Spinal cord (tissue), 10 donors: ENCODE data around the gene MAGEA9B. TPM values are rescaled to one million over a fixed set of nuclear protein-coding genes. Genes with fewer than 3 reads are reported as not detected.
"Not testable (repeated sequence)": the region's sequence is repeated elsewhere in the genome, so short reads cannot be mapped to it uniquely, and the experiment has no call there.

Experiments used
- DNase-seq, 6 donors: peaks; one replicate each; pipeline versions ENCODE4 v3.0.0 to v3.0.0-alpha.2; 2013 to 2015; ENCODE audit warnings: low spot score in 6 of 6, low read depth in 4 of 6
- H3K27ac ChIP-seq: one replicate; pipeline ENCODE4 v1.5.1; 2013; ENCODE audit warnings: low read depth, low read length, control low read depth
- H3K27me3 ChIP-seq: one replicate; pipeline ENCODE4 v1.6.1; 2013; ENCODE audit warnings: low read length; ENCODE audit not compliant: control insufficient read depth, insufficient read depth
- H3K36me3 ChIP-seq: one replicate; pipeline ENCODE4 v1.6.1; 2013; ENCODE audit warnings: low read length; ENCODE audit not compliant: control insufficient read depth, insufficient read depth
- H3K4me1 ChIP-seq: one replicate; pipeline ENCODE4 v1.6.1; 2013; ENCODE audit warnings: low read length; ENCODE audit not compliant: control insufficient read depth, insufficient read depth
- H3K4me3 ChIP-seq: one replicate; pipeline ENCODE4 v1.5.1; 2013; ENCODE audit warnings: low read depth, low read length, control low read depth
- H3K9me3 ChIP-seq: one replicate; pipeline ENCODE4 v1.6.1; 2013; ENCODE audit warnings: low read length; ENCODE audit not compliant: control insufficient read depth, insufficient read depth
- WGBS: methylation state at CpG from one replicate; pipeline ENCODE4 v1.1.5; 2013; ENCODE audit warnings: missing lambda C conversion rate; ENCODE audit not compliant: insufficient coverage; 5-methylcytosine and 5-hydroxymethylcytosine counted together
- polyA plus RNA-seq, 2 donors: library from polyadenylated mRNA; unstranded; fragments of 120-200 nt; gene quantifications; one replicate each; pipeline ENCODE4 v1.2.1, GENCODE V29; 2013; ENCODE audit not compliant: insufficient read length in 2 of 2
- total RNA-seq, 2 donors: library from RNA; depleted of rRNA in 1 of 2; stranded (reverse); fragments of 120-200 nt in 1 of 2; fragments of >200 nt in 1 of 2; gene quantifications; one replicate each; pipeline versions ENCODE4 v1.2.3 to v1.2.4, GENCODE V29; 2013 to 2014
- donor health status: healthy.

The MAGEA9B gene
- total and polyA plus RNA-seq, 4 donors = not detected

GRCh38 chrX:149573456-149573855 is 13.8 kb downstream of the MAGEA9B start:
- H3K27me3 ChIP-seq, H3K4me3 ChIP-seq, H3K9me3 ChIP-seq, H3K36me3 ChIP-seq, DNase-seq, H3K4me1 ChIP-seq, H3K27ac ChIP-seq: not testable (repeated sequence)
- WGBS = no CpG with 5 or more reads among the region's 1 CpG

DNA sequence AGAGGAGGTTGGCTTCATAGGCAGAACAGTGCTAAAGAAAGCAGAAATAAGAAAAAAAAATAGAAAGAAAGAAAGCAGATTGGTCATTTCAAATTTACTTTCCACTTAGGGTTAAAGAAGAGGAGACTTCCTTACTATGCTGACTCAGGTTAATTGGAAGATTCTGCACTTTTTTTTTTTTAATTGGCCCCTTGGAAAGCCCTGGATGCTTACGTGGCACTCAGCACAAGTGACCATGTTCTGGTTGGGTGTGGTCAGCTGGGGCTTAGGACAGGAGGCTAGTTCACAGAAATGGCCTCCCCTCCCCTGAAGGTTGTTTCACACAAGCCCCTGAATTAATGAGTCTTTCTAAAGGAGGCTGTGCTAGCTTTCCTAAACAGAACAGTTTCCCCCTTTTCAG is 14.5 kb downstream of the MAGEA9B start:
- Histone ChIP-seq H3K27ac (no peak overlapping the region), H3K4me1 (no peaks in the 10 kb centered on the region), H3K36me3 (no peaks in the 10 kb centered on the region), H3K9me3 (no peaks in the 10 kb centered on the region), H3K27me3 (no peaks in the 10 kb centered on the region), H3K4me3 (no peak overlapping the region)
- no CpG with 5 or more reads among the region's 1 CpG for WGBS
- no peak for DNase-seq

DNA sequence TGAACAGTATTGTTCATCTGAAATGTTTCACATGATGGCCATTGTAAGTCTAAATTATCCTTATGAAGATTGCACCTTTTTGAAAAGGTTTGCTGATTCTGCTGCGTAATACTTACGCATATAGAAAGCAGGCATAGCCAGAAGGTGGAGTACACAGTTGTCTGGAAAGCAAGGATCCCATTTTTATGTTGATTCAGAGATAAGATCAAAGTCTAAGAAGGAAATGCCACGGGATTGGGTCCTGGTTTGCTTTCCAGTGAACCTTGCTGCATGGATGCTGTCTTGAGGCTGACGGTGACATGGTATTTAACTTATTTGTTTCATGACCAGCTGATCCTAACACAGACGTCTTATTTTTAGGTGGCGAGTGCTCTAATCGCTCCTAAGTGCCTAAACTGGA is 15.5 kb downstream of the MAGEA9B start:
- no peaks in the 10 kb centered on the region for H3K27me3 ChIP-seq
- no peak for DNase-seq
- no peaks in the 10 kb centered on the region for H3K4me1 ChIP-seq
- H3K36me3 ChIP-seq = no peaks in the 10 kb centered on the region
- no peaks in the 10 kb centered on the region for H3K9me3 ChIP-seq
- no peak overlapping the region for H3K4me3 ChIP-seq
- H3K27ac ChIP-seq = no peak overlapping the region
- 71% methylated on average over 6 of the region's 7 CpGs for WGBS

DNA sequence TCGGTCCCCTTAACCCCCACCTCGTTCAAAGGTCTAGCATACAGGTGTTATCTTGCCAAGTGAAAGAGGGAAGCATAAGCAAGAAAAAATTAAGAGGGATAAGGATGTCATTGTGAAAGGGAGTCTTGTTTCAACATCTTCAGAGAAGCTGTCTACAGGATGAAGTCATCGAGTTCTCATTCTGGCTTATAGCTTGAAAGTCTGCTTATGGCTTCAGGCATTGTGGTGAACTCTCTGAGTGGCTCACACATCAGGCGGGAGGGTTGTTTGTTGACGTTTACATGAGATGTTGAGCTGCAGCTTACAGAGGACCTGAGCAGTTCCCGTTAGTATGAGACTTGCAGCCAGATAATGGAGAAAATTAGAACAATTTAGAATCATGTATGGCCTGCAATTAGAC is 16.6 kb downstream of the MAGEA9B start:
- Histone ChIP-seq H3K4me1 (no peaks in the 10 kb centered on the region), H3K36me3 (no peaks in the 10 kb centered on the region), H3K9me3 (no peaks in the 10 kb centered on the region), H3K27ac (no peak overlapping the region), H3K4me3 (no peak overlapping the region), H3K27me3 (no peaks in the 10 kb centered on the region)
- DNase-seq = no peak
- WGBS = 33% methylated on average over 3 of the region's 6 CpGs

- DNase-seq = no peak
- Histone ChIP-seq H3K27ac (no peak overlapping the region), H3K4me3 (no peak overlapping the region), H3K36me3 (no peaks in the 10 kb centered on the region), H3K4me1 (no peaks in the 10 kb centered on the region), H3K9me3 (no peaks in the 10 kb centered on the region), H3K27me3 (no peaks in the 10 kb centered on the region)
- WGBS = 67% methylated on average over 1 of the region's 2 CpGs
These were observed 17.5 kb downstream of the MAGEA9B start for GRCh38 chrX:149569770-149570169.

GRCh38 chrX:149568701-149569296 is 18.5 kb downstream of the MAGEA9B start:
- 71% methylated on average over 3 of the region's 5 CpGs for WGBS
- DNase-seq = no peak
- no peaks in the 10 kb centered on the region for H3K27me3 ChIP-seq

DNA sequence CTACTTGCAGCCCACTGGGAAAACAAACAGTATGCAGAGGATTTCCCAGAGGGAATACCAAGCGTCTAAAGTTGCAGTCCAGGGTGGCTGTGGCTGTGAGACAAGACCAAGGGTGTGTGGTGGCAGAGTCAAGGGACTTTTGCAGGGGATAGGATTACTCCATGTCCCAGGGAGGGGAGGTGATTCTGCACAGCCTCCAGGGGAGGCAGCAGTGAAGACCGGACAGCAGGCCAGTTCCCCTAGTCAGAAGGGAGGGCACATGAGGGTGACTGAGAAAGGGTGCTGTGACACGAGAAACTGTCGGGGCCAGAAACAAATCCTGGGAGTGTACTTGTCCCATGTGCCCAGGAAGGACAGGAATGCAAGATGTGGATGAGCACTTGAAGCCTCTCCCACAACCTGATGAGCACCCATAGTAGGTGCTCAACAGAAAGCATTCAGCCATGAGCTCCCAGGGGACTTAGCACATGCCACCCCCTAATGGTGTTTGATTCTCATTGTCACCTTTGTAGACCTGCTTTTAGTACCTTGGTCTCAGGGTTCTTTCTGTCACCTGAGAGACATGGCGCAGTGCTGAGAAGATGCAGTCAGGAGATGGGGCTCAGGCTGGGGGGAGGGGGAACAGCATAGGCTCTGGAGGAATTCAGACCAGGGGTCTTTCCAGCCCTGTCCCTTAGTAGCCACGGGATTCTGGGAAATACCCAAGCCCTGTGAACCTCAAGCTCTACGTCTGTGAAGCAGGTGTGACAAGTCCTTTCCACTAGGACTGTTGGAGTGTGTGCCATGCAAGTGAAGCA is 19.4 kb downstream of the MAGEA9B start:
- no peak for DNase-seq
- Histone ChIP-seq H3K4me3 (no peak overlapping the region), H3K4me1 (no peaks in the 10 kb centered on the region), H3K36me3 (no peaks in the 10 kb centered on the region), H3K27ac (no peak overlapping the region), H3K9me3 (no peaks in the 10 kb centered on the region), H3K27me3 (no peaks in the 10 kb centered on the region)
- WGBS = 71% methylated on average over 7 of the region's 7 CpGs

More at GRCh38 chrX:149568701-149569296, 18.5 kb downstream of the MAGEA9B start:
- Histone ChIP-seq H3K4me1 (no peaks in the 10 kb centered on the region), H3K36me3 (no peaks in the 10 kb centered on the region), H3K27ac (no peak overlapping the region), H3K9me3 (no peaks in the 10 kb centered on the region), H3K4me3 (no peak overlapping the region)

DNA sequence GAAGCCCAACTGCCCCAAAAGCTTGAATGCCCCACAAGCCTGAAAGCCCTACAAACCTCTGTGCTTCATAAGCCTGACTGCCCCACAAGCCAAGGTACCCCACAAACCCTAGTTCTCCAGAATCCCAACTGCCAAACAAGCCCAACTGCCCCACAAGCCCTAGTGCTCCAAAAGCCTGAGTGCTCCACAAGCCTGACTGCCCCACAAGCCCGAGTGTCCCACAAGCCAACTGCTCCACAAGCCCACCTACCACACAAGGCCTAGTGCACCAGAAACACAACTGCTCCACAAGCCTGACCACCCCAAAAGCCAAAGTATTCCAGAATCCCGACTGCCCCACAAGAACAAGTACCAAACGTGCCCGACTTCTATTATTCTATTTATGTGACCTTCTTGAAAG is 23.9 kb downstream of the MAGEA9B start:
- Histone ChIP-seq H3K9me3 (no peaks in the 10 kb centered on the region), H3K36me3 (no peaks in the 10 kb centered on the region), H3K27me3 (no peaks in the 10 kb centered on the region), H3K4me1 (no peaks in the 10 kb centered on the region), H3K4me3 (no peak overlapping the region), H3K27ac (no peak overlapping the region)
- 67% methylated on average over 1 of the region's 4 CpGs for WGBS
- no peak for DNase-seq

- not testable (repeated sequence) for DNase-seq, H3K4me1 ChIP-seq, H3K27me3 ChIP-seq, H3K9me3 ChIP-seq, H3K27ac ChIP-seq, H3K36me3 ChIP-seq, H3K4me3 ChIP-seq
- WGBS = no CpG with 5 or more reads among the region's 4 CpGs
These were observed 32.0 kb downstream of the MAGEA9B start for GRCh38 chrX:149555251-149555650.

DNA sequence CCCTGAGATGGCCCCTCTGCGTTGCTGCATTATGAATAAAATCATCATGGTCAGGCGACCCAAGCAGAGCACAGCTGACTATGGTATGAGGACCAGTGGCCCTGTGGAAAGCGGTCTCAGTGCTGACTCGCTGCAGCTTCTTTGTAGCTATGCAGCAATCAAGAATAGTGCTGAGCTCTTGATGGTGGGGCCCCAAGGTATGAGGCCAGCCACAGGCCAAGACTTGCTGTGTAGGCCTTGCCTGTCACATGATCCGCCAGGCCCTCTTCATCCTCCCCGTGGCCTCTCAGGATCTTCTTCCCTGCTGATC is 35.4 kb downstream of the MAGEA9B start:
- not testable (repeated sequence) for H3K9me3 ChIP-seq, H3K4me1 ChIP-seq, H3K27ac ChIP-seq, H3K36me3 ChIP-seq, H3K27me3 ChIP-seq, DNase-seq, H3K4me3 ChIP-seq
- WGBS = no CpG with 5 or more reads among the region's 6 CpGs
